Cardiac muscle cell (in vitro differentiated cells and primary cell): ENCODE data around the gene GAPVD1. TPM values are rescaled to one million over a fixed set of nuclear protein-coding genes. Genes with fewer than 3 reads are reported as not detected.

Experiments
- DNase-seq, 2 donors: peaks; one replicate each; pipeline versions ENCODE4 v3.0.0 to v3.0.0-alpha.2; 2010 to 2017; ENCODE audit warnings: low read depth in 1 of 2, low spot score in 1 of 2
- H3K27ac ChIP-seq: fragments of 200-600 bp; sonication (generic); 2 replicates; pipeline ENCODE4 v1.5.1; 2016
- H3K27me3 ChIP-seq: fragments of 200-600 bp; sonication (generic); 2 replicates; pipeline ENCODE4 v1.6.0; 2016; ENCODE audit warnings: control low read depth
- H3K36me3 ChIP-seq: fragments of 200-600 bp; sonication (generic); 2 replicates; pipeline ENCODE4 v1.5.1; 2016; ENCODE audit warnings: control low read depth
- H3K4me1 ChIP-seq: fragments of 200-600 bp; sonication (generic); 2 replicates; pipeline ENCODE4 v1.8.1; 2017; ENCODE audit warnings: low read depth, mild to moderate bottlenecking, mixed run types
- H3K4me3 ChIP-seq: fragments of 200-600 bp; sonication (generic); 2 replicates; pipeline ENCODE4 v1.5.1; 2016; ENCODE audit warnings: mild to moderate bottlenecking
- H3K9me3 ChIP-seq: fragments of 200-600 bp; sonication (generic); 2 replicates; pipeline ENCODE4 v1.5.1; 2017; ENCODE audit warnings: low read depth, mild to moderate bottlenecking, control low read depth
- CTCF ChIP-seq: IDR thresholded peaks from 2 replicates; pipeline ENCODE4 v1.5.1; 2012; ENCODE audit warnings: low read depth, mild to moderate bottlenecking, low read length
- polyA plus RNA-seq: library from polyadenylated mRNA; unstranded; fragments of >200 nt; fragmentation: Nextera tagmentation; extraction: Ambion mirVana; gene quantifications from 2 replicates; pipeline ENCODE4 v1.2.1, GENCODE V29; 2016
- total RNA-seq: library from RNA; depleted of rRNA; stranded (reverse); fragments of >200 nt; gene quantifications from 2 replicates; pipeline ENCODE4 v1.2.3, GENCODE V29; 2016

GAPVD1 gene
- total and polyA plus RNA-seq, 2 experiments from 2014 or later, result 34.2 to 39.3 TPM

- no peak overlapping the region for H3K27ac ChIP-seq
- no peak for TF ChIP-seq CTCF
- no peaks in the 10 kb centered on the region for H3K36me3 ChIP-seq
- no peaks in the 10 kb centered on the region for H3K9me3 ChIP-seq
- H3K4me1 ChIP-seq, result peaks cover 7% of the 10 kb centered on the region
- DNase-seq, result no peak
- no peaks in the 10 kb centered on the region for H3K27me3 ChIP-seq
- no peak overlapping the region for H3K4me3 ChIP-seq
Measured at GRCh38 chr9:125372441-125373226, 111.0 kb downstream of the GAPVD1 start.

GRCh38 chr9:125374443-125375309 is 113.0 kb downstream of the GAPVD1 start:
- H3K9me3 ChIP-seq, result no peaks in the 10 kb centered on the region
- H3K4me1 ChIP-seq, result peaks cover 18% of the 10 kb centered on the region
- H3K4me3 ChIP-seq, result no peak overlapping the region
- no peak overlapping the region for H3K27ac ChIP-seq
- no peaks in the 10 kb centered on the region for H3K27me3 ChIP-seq
- TF ChIP-seq CTCF, result peak; percentile 74
- DNase-seq, result peak; percentile 83 to 84
- H3K36me3 ChIP-seq, result no peaks in the 10 kb centered on the region

- peaks cover 18% of the 10 kb centered on the region for H3K4me1 ChIP-seq
- no peak for DNase-seq
- no peaks in the 10 kb centered on the region for H3K27me3 ChIP-seq
- H3K4me3 ChIP-seq, result no peak overlapping the region
- H3K36me3 ChIP-seq, result no peaks in the 10 kb centered on the region
- no peaks in the 10 kb centered on the region for H3K9me3 ChIP-seq
- H3K27ac ChIP-seq, result no peak overlapping the region
- TF ChIP-seq CTCF, result no peak
Measured at GRCh38 chr9:125375820-125376219, 114.2 kb downstream of the GAPVD1 start.

GRCh38 chr9:125376261-125377226 is 114.9 kb downstream of the GAPVD1 start:
- no peak for TF ChIP-seq CTCF
- Histone ChIP-seq H3K9me3 (no peaks in the 10 kb centered on the region), H3K36me3 (no peaks in the 10 kb centered on the region), H3K27ac (no peak overlapping the region), H3K27me3 (no peaks in the 10 kb centered on the region), H3K4me1 (peaks cover 18% of the 10 kb centered on the region), H3K4me3 (no peak overlapping the region)
- DNase-seq, result no peak
